Liver (tissue), 9 donors: ENCODE measurements around the gene IL1RN. TPM values are rescaled to one million over a fixed set of nuclear protein-coding genes. Genes with fewer than 3 reads are reported as not detected.
"Not testable (repeated sequence)": the region's sequence is repeated elsewhere in the genome, so short reads cannot be mapped to it uniquely, and the experiment has no call there.

ENCODE experiments used
- DNase-seq: peaks from one replicate; pipeline ENCODE4 v3.0.0-alpha.2; 2017; ENCODE audit warnings: low spot score
- H3K27ac ChIP-seq, 2 donors: one replicate each; pipeline ENCODE4 v1.7.0; 2013; ENCODE audit warnings: inconsistent platforms in 2 of 2, low read length in 2 of 2, control low read depth in 1 of 2, low read depth in 1 of 2, mild to moderate bottlenecking in 1 of 2
- H3K27me3 ChIP-seq, 4 donors: one replicate each; pipeline versions ENCODE4 v1.6.1 to v1.7.0; 2013; ENCODE audit warnings: low read length in 3 of 4, inconsistent platforms in 1 of 4, mild to moderate bottlenecking in 1 of 4, moderate library complexity in 1 of 4; ENCODE audit not compliant: control insufficient read depth in 4 of 4, insufficient read depth in 4 of 4
- H3K36me3 ChIP-seq, 4 donors: one replicate each; pipeline versions ENCODE4 v1.6.1 to v1.7.0; 2013; ENCODE audit warnings: low read length in 3 of 4, mild to moderate bottlenecking in 3 of 4, low read depth in 1 of 4, moderate library complexity in 1 of 4; ENCODE audit not compliant: control insufficient read depth in 4 of 4, insufficient read depth in 3 of 4
- H3K4me1 ChIP-seq, 4 donors: one replicate each; pipeline versions ENCODE4 v1.6.1 to v1.7.0; 2013; ENCODE audit warnings: low read length in 3 of 4, mild to moderate bottlenecking in 3 of 4, moderate library complexity in 1 of 4; ENCODE audit not compliant: control insufficient read depth in 4 of 4, insufficient read depth in 4 of 4
- H3K4me3 ChIP-seq, 3 donors: one replicate each; pipeline versions ENCODE4 v1.6.1 to v1.7.0; 2013; ENCODE audit warnings: low read length in 3 of 3, control low read depth in 1 of 3, low read depth in 1 of 3, mild to moderate bottlenecking in 1 of 3
- H3K9ac ChIP-seq, 2 donors: one replicate each; pipeline ENCODE4 v1.7.0; 2013; ENCODE audit warnings: low read length in 2 of 2, mild to moderate bottlenecking in 2 of 2, moderate library complexity in 2 of 2, control low read depth in 1 of 2, low read depth in 1 of 2
- H3K9me3 ChIP-seq, 4 donors: one replicate each; pipeline versions ENCODE4 v1.6.1 to v1.7.0; 2013; ENCODE audit warnings: low read length in 3 of 4; ENCODE audit not compliant: control insufficient read depth in 4 of 4
- EGR1 ChIP-seq, 2 donors: IDR thresholded peaks; 2 replicates each; pipeline ENCODE4 v1.6.1; 2016 to 2018; ENCODE audit warnings: antibody characterized with exemption in 2 of 2, low read depth in 2 of 2
- FOXA1 ChIP-seq: IDR thresholded peaks from 2 replicates; pipeline ENCODE4 v1.6.1; 2016; ENCODE audit warnings: antibody characterized with exemption
- FOXA2 ChIP-seq: IDR thresholded peaks from 2 replicates; pipeline ENCODE4 v1.6.1; 2016; ENCODE audit warnings: antibody characterized with exemption
- GABPA ChIP-seq, 2 donors: IDR thresholded peaks in 1 of 2; conservative IDR thresholded peaks in 1 of 2; 2 replicates each; pipeline ENCODE4 v1.6.1; 2016; ENCODE audit warnings: antibody characterized with exemption in 2 of 2, mild to moderate bottlenecking in 1 of 2, moderate library complexity in 1 of 2
- HNF4G ChIP-seq: IDR thresholded peaks from 2 replicates; pipeline ENCODE4 v1.6.1; 2016; ENCODE audit warnings: antibody characterized with exemption
- JUND ChIP-seq, 2 donors: IDR thresholded peaks; 2 replicates each; pipeline ENCODE4 v1.6.1; 2016; ENCODE audit warnings: antibody characterized with exemption in 2 of 2
- MAX ChIP-seq: IDR thresholded peaks from 2 replicates; pipeline ENCODE4 v1.6.1; 2016; ENCODE audit warnings: antibody characterized with exemption
- RAD21 ChIP-seq, 2 donors: IDR thresholded peaks; 2 replicates each; pipeline ENCODE4 v1.6.1; 2016; ENCODE audit warnings: antibody characterized with exemption in 2 of 2, mild to moderate bottlenecking in 2 of 2
- REST ChIP-seq: IDR thresholded peaks from 2 replicates; pipeline ENCODE4 v1.6.1; 2016; ENCODE audit warnings: antibody characterized with exemption, mild to moderate bottlenecking
- SP1 ChIP-seq: IDR thresholded peaks from 2 replicates; pipeline ENCODE4 v1.6.1; 2018; ENCODE audit warnings: antibody characterized with exemption, mild to moderate bottlenecking
- ZBTB33 ChIP-seq: IDR thresholded peaks from 2 replicates; pipeline ENCODE4 v1.6.1; 2016; ENCODE audit warnings: antibody characterized with exemption
- WGBS: extraction: QIAGEN DNeasy Blood & Tissue Kit; methylation state at CpG from one replicate; pipeline ENCODE4 v1.1.7; 2013; 5-methylcytosine and 5-hydroxymethylcytosine counted together
- polyA plus RNA-seq, 2 donors: library from polyadenylated mRNA; stranded (reverse) in 1 of 2; unstranded in 1 of 2; fragments of 200-250 nt in 1 of 2; fragments of >200 nt in 1 of 2; fragmentation: Nextera tagmentation in 1 of 2; extraction: Ambion mirVana in 1 of 2; gene quantifications; one replicate each; pipeline versions ENCODE4 v1.2.1 to v1.2.3, GENCODE V29; 2013 to 2015
- total RNA-seq, 2 donors: library from RNA; depleted of rRNA; stranded (reverse); fragments of >200 nt; gene quantifications; one replicate each; pipeline ENCODE4 v1.2.3, GENCODE V29; 2014
- donor health status: healthy.
- donor health status: healthy.
- donor health status: healthy.
- donor health status: healthy.
- donor health status: healthy.

The IL1RN gene
- total and polyA plus RNA-seq, 4 donors, result 3.9 to 121 (median 25.8) TPM

- H3K27me3 ChIP-seq, result no peaks in the 10 kb centered on the region
- no peak for DNase-seq
- WGBS, result 60% methylated on average over 2 of the region's 2 CpGs
- peaks cover 0 to 10% (median 5%) of the 10 kb centered on the region in 4 donors for H3K4me1 ChIP-seq
- no peaks in the 10 kb centered on the region for H3K9me3 ChIP-seq
- no peak overlapping the region for H3K9ac ChIP-seq
- H3K36me3 ChIP-seq, result no peaks in the 10 kb centered on the region
- TF ChIP-seq MAX, result no peak
- no peak for TF ChIP-seq ZBTB33
- TF ChIP-seq SP1, result no peak
- no peak for TF ChIP-seq HNF4G
- TF ChIP-seq JUND (IDR thresholded peaks at IDR 0.05), result no peak
- no peak for TF ChIP-seq FOXA2
- TF ChIP-seq EGR1 (IDR thresholded peaks at IDR 0.05; ENCODE audit: low read depth in 2 of 2), result no peak
- TF ChIP-seq FOXA1, result no peak
- no peak for TF ChIP-seq RAD21 (IDR thresholded peaks at IDR 0.05)
- no peak overlapping the region for H3K27ac ChIP-seq
- no peak overlapping the region for H3K4me3 ChIP-seq
Measured at GRCh38 chr2:113093613-113093977, 33.8 kb upstream of the IL1RN start.

GRCh38 chr2:113096306-113096705 is 31.1 kb upstream of the IL1RN start:
- H3K36me3 ChIP-seq, result not testable (repeated sequence)
- WGBS, result 98% methylated on average over 12 of the region's 14 CpGs

GRCh38 chr2:113096842-113097618 is 30.4 kb upstream of the IL1RN start:
- not testable (repeated sequence) for H3K4me1 ChIP-seq, H3K4me3 ChIP-seq, H3K27ac ChIP-seq, H3K36me3 ChIP-seq, H3K27me3 ChIP-seq, H3K9ac ChIP-seq, H3K9me3 ChIP-seq, DNase-seq
- 87% methylated on average over 2 of the region's 2 CpGs for WGBS

More at GRCh38 chr2:113096306-113096705, 31.1 kb upstream of the IL1RN start:
- H3K27me3 ChIP-seq, H3K4me1 ChIP-seq, H3K9me3 ChIP-seq, H3K4me3 ChIP-seq, H3K27ac ChIP-seq, H3K9ac ChIP-seq, DNase-seq: not testable (repeated sequence)

GRCh38 chr2:113098041-113098440 is 29.4 kb upstream of the IL1RN start:
- DNase-seq, result no peak
- no peak for TF ChIP-seq JUND (IDR thresholded peaks at IDR 0.05)
- TF ChIP-seq GABPA (IDR thresholded peaks at IDR 0.05 in 1 of 2, conservative IDR thresholded peaks at IDR 0.05 in 1 of 2), result no peak
- no peak for TF ChIP-seq ZBTB33
- TF ChIP-seq MAX, result no peak
- no peak for TF ChIP-seq REST
- no peaks in the 10 kb centered on the region for H3K27me3 ChIP-seq
- no peaks in the 10 kb centered on the region for H3K36me3 ChIP-seq
- 74% methylated on average over 4 of the region's 4 CpGs for WGBS
- H3K4me3 ChIP-seq, result no peak overlapping the region
- no peak overlapping the region for H3K27ac ChIP-seq
- H3K4me1 ChIP-seq, result peaks cover 0 to 3% (median 0%) of the 10 kb centered on the region in 4 donors
- H3K9ac ChIP-seq, result no peak overlapping the region
- H3K9me3 ChIP-seq, result no peaks in the 10 kb centered on the region
